Measurements from ENCODE around the gene GJD2. TPM values are rescaled to one million over a fixed set of nuclear protein-coding genes. Genes with fewer than 3 reads are reported as not detected.

GJD2 gene
- total and polyA plus RNA-seq, 4 donors: 1.8 to 16.6 (median 8.1) TPM

- WGBS (ENCODE audit: insufficient coverage): no CpG with 5 or more reads among the region's 2 CpGs
- H3K36me3 ChIP-seq (ENCODE audit: control insufficient read depth, insufficient read depth, low read length): no peaks in the 10 kb centered on the region
- no peak overlapping the region for H3K4me3 ChIP-seq (ENCODE audit: low read depth, low read length)
- H3K27me3 ChIP-seq (ENCODE audit: control insufficient read depth, insufficient read depth, low read length): no peaks in the 10 kb centered on the region
- H3K4me1 ChIP-seq (ENCODE audit: control insufficient read depth, insufficient read depth, low read length): no peaks in the 10 kb centered on the region
- no peak for DNase-seq (ENCODE audit: low read depth in 4 of 6, low spot score in 6 of 6)
- no peak overlapping the region for H3K27ac ChIP-seq (ENCODE audit: low read depth, low read length)
- H3K9me3 ChIP-seq (ENCODE audit: control insufficient read depth, insufficient read depth, low read length): no peaks in the 10 kb centered on the region
These were observed 25.9 kb upstream of the GJD2 start for GRCh38 chr15:34780725-34781124.

GRCh38 chr15:34776606-34777105 lies 21.9 kb upstream of the GJD2 start:
- H3K27ac ChIP-seq (ENCODE audit: low read depth, low read length): no peak overlapping the region
- H3K9me3 ChIP-seq (ENCODE audit: control insufficient read depth, insufficient read depth, low read length): no peaks in the 10 kb centered on the region
- H3K4me3 ChIP-seq (ENCODE audit: low read depth, low read length): no peak overlapping the region
- no peaks in the 10 kb centered on the region for H3K27me3 ChIP-seq (ENCODE audit: control insufficient read depth, insufficient read depth, low read length)
- DNase-seq (ENCODE audit: low read depth in 4 of 6, low spot score in 6 of 6): no peak
- WGBS (ENCODE audit: insufficient coverage): 80% methylated on average over 1 of the region's 2 CpGs
- no peaks in the 10 kb centered on the region for H3K4me1 ChIP-seq (ENCODE audit: control insufficient read depth, insufficient read depth, low read length)
- no peaks in the 10 kb centered on the region for H3K36me3 ChIP-seq (ENCODE audit: control insufficient read depth, insufficient read depth, low read length)

- DNase-seq (ENCODE audit: low read depth in 4 of 6, low spot score in 6 of 6): peak in 1 of 6 donors; percentile 16
- Histone ChIP-seq H3K36me3 (ENCODE audit: control insufficient read depth, insufficient read depth, low read length) (no peaks in the 10 kb centered on the region), H3K27me3 (ENCODE audit: control insufficient read depth, insufficient read depth, low read length) (no peaks in the 10 kb centered on the region), H3K4me3 (ENCODE audit: low read depth, low read length) (no peak overlapping the region), H3K9me3 (ENCODE audit: control insufficient read depth, insufficient read depth, low read length) (no peaks in the 10 kb centered on the region), H3K4me1 (ENCODE audit: control insufficient read depth, insufficient read depth, low read length) (no peaks in the 10 kb centered on the region), H3K27ac (ENCODE audit: low read depth, low read length) (no peak overlapping the region)
- WGBS (ENCODE audit: insufficient coverage): 0% methylated on average over 1 of the region's 2 CpGs
These were observed 19.1 kb upstream of the GJD2 start for GRCh38 chr15:34773917-34774316.

- DNase-seq (ENCODE audit: low read depth in 4 of 6, low spot score in 6 of 6): no peak
- Histone ChIP-seq H3K36me3 (ENCODE audit: control insufficient read depth, insufficient read depth, low read length) (no peaks in the 10 kb centered on the region), H3K4me1 (ENCODE audit: control insufficient read depth, insufficient read depth, low read length) (no peaks in the 10 kb centered on the region)
These were observed 18.2 kb upstream of the GJD2 start for GRCh38 chr15:34773013-34773412.

GRCh38 chr15:34772312-34772711 lies 17.5 kb upstream of the GJD2 start:
- Histone ChIP-seq H3K4me1 (ENCODE audit: control insufficient read depth, insufficient read depth, low read length) (no peaks in the 10 kb centered on the region), H3K9me3 (ENCODE audit: control insufficient read depth, insufficient read depth, low read length) (no peaks in the 10 kb centered on the region), H3K36me3 (ENCODE audit: control insufficient read depth, insufficient read depth, low read length) (no peaks in the 10 kb centered on the region), H3K27ac (ENCODE audit: low read depth, low read length) (no peak overlapping the region), H3K27me3 (ENCODE audit: control insufficient read depth, insufficient read depth, low read length) (no peaks in the 10 kb centered on the region), H3K4me3 (ENCODE audit: low read depth, low read length) (no peak overlapping the region)
- no peak for DNase-seq (ENCODE audit: low read depth in 4 of 6, low spot score in 6 of 6)
- 92% methylated on average over 2 of the region's 2 CpGs for WGBS (ENCODE audit: insufficient coverage)

More at GRCh38 chr15:34773013-34773412, 18.2 kb upstream of the GJD2 start:
- Histone ChIP-seq H3K9me3 (ENCODE audit: control insufficient read depth, insufficient read depth, low read length) (no peaks in the 10 kb centered on the region), H3K4me3 (ENCODE audit: low read depth, low read length) (no peak overlapping the region), H3K27me3 (ENCODE audit: control insufficient read depth, insufficient read depth, low read length) (no peaks in the 10 kb centered on the region), H3K27ac (ENCODE audit: low read depth, low read length) (no peak overlapping the region)

- DNase-seq (ENCODE audit: low read depth in 4 of 6, low spot score in 6 of 6): no peak
- H3K27me3 ChIP-seq (ENCODE audit: control insufficient read depth, insufficient read depth, low read length): no peaks in the 10 kb centered on the region
- no CpG with 5 or more reads among the region's 2 CpGs for WGBS (ENCODE audit: insufficient coverage)
- no peaks in the 10 kb centered on the region for H3K9me3 ChIP-seq (ENCODE audit: control insufficient read depth, insufficient read depth, low read length)
- H3K27ac ChIP-seq (ENCODE audit: low read depth, low read length): no peak overlapping the region
- no peak overlapping the region for H3K4me3 ChIP-seq (ENCODE audit: low read depth, low read length)
- H3K36me3 ChIP-seq (ENCODE audit: control insufficient read depth, insufficient read depth, low read length): no peaks in the 10 kb centered on the region
- no peaks in the 10 kb centered on the region for H3K4me1 ChIP-seq (ENCODE audit: control insufficient read depth, insufficient read depth, low read length)
These were observed 14.9 kb upstream of the GJD2 start for GRCh38 chr15:34769711-34770110.

- no peaks in the 10 kb centered on the region for H3K36me3 ChIP-seq (ENCODE audit: control insufficient read depth, insufficient read depth, low read length)
- DNase-seq (ENCODE audit: low read depth in 4 of 6, low spot score in 6 of 6): no peak
- no peaks in the 10 kb centered on the region for H3K9me3 ChIP-seq (ENCODE audit: control insufficient read depth, insufficient read depth, low read length)
- no peaks in the 10 kb centered on the region for H3K27me3 ChIP-seq (ENCODE audit: control insufficient read depth, insufficient read depth, low read length)
- H3K4me1 ChIP-seq (ENCODE audit: control insufficient read depth, insufficient read depth, low read length): no peaks in the 10 kb centered on the region
- no peak overlapping the region for H3K27ac ChIP-seq (ENCODE audit: low read depth, low read length)
- H3K4me3 ChIP-seq (ENCODE audit: low read depth, low read length): no peak overlapping the region
These were observed 13.7 kb upstream of the GJD2 start for GRCh38 chr15:34768530-34768929.

GRCh38 chr15:34765741-34766140 lies 10.9 kb upstream of the GJD2 start:
- DNase-seq (ENCODE audit: low read depth in 4 of 6, low spot score in 6 of 6): no peak
- Histone ChIP-seq H3K27me3 (ENCODE audit: control insufficient read depth, insufficient read depth, low read length) (no peaks in the 10 kb centered on the region), H3K27ac (ENCODE audit: low read depth, low read length) (no peak overlapping the region), H3K9me3 (ENCODE audit: control insufficient read depth, insufficient read depth, low read length) (no peaks in the 10 kb centered on the region), H3K4me3 (ENCODE audit: low read depth, low read length) (no peak overlapping the region), H3K4me1 (ENCODE audit: control insufficient read depth, insufficient read depth, low read length) (no peaks in the 10 kb centered on the region), H3K36me3 (ENCODE audit: control insufficient read depth, insufficient read depth, low read length) (no peaks in the 10 kb centered on the region)
- WGBS (ENCODE audit: insufficient coverage): no CpG with 5 or more reads among the region's 5 CpGs

GRCh38 chr15:34760909-34761308 lies 6.1 kb upstream of the GJD2 start:
- WGBS (ENCODE audit: insufficient coverage): no CpG with 5 or more reads among the region's 3 CpGs
- no peaks in the 10 kb centered on the region for H3K4me1 ChIP-seq (ENCODE audit: control insufficient read depth, insufficient read depth, low read length)
- H3K27ac ChIP-seq (ENCODE audit: low read depth, low read length): no peak overlapping the region
- H3K4me3 ChIP-seq (ENCODE audit: low read depth, low read length): no peak overlapping the region
- DNase-seq (ENCODE audit: low read depth in 4 of 6, low spot score in 6 of 6): no peak
- H3K9me3 ChIP-seq (ENCODE audit: control insufficient read depth, insufficient read depth, low read length): no peaks in the 10 kb centered on the region
- no peaks in the 10 kb centered on the region for H3K36me3 ChIP-seq (ENCODE audit: control insufficient read depth, insufficient read depth, low read length)
- peaks cover 11% of the 10 kb centered on the region for H3K27me3 ChIP-seq (ENCODE audit: control insufficient read depth, insufficient read depth, low read length)

GRCh38 chr15:34759992-34760391 lies 5.2 kb upstream of the GJD2 start:
- peaks cover 20% of the 10 kb centered on the region for H3K27me3 ChIP-seq (ENCODE audit: control insufficient read depth, insufficient read depth, low read length)
- no peak overlapping the region for H3K4me3 ChIP-seq (ENCODE audit: low read depth, low read length)
- peaks cover 4% of the 10 kb centered on the region for H3K4me1 ChIP-seq (ENCODE audit: control insufficient read depth, insufficient read depth, low read length)
- H3K36me3 ChIP-seq (ENCODE audit: control insufficient read depth, insufficient read depth, low read length): no peaks in the 10 kb centered on the region
- no peaks in the 10 kb centered on the region for H3K9me3 ChIP-seq (ENCODE audit: control insufficient read depth, insufficient read depth, low read length)
- no peak for DNase-seq (ENCODE audit: low read depth in 4 of 6, low spot score in 6 of 6)
- H3K27ac ChIP-seq (ENCODE audit: low read depth, low read length): no peak overlapping the region
- WGBS (ENCODE audit: insufficient coverage): 90% methylated on average over 2 of the region's 2 CpGs
